HG02642 (cell line): Measurements from ENCODE around the gene ZNRF3.

Source experiments
- ATAC-seq: cut with Tn5 transposase; IDR thresholded peaks from one replicate; pipeline ENCODE4 v1.9.1; 2021; ENCODE audit warnings: mild to moderate bottlenecking; ENCODE audit not compliant: unreplicated experiment, poor library complexity

The ZNRF3 gene

DNA sequence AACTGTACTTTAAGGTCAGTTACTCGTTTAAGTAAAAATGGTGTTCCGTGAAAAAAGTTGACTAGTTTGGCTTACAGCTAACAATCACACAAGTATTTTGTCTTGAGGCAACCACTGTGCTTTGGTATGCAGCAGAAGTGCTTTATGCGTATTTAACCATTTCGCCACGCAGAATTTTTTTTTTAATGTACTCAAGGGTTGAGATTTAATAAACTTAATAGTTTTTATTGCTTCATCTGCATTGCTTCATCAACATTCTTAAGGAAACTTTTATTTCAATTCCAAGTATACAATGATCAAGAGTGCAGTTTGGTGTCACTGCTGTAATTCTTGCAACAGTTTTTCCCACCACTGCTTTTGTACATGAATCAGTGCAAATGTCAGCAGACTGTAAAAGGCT is 66.4 kb downstream of the ZNRF3 start:
- no peak for ATAC-seq

GRCh38 chr22:28950617-28951411 is 67.4 kb downstream of the ZNRF3 start:
- ATAC-seq: no peak

GRCh38 chr22:28951530-28951929 is 68.2 kb downstream of the ZNRF3 start:
- no peak for ATAC-seq

GRCh38 chr22:28951969-28952521 is 68.7 kb downstream of the ZNRF3 start:
- no peak for ATAC-seq

DNA sequence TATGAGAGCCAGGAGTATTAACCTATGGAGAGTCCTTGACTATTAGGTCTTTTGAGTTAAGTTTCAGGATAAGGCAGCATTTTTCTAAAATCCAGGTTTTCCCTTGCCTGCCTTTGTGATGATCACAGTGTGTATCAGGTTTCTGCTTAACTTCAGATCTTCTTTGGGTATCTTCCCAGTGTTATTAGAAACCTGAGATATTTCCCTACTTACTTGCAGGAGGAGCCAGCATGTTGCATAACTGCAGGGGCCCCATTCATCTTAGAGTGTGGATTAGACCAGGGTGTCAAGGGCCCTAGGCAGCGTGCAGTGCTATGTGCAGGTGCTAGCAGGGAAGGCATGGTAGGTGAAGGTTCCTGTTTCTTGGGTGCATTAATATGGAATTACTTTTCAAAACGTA is 69.5 kb downstream of the ZNRF3 start:
- ATAC-seq: no peak

DNA sequence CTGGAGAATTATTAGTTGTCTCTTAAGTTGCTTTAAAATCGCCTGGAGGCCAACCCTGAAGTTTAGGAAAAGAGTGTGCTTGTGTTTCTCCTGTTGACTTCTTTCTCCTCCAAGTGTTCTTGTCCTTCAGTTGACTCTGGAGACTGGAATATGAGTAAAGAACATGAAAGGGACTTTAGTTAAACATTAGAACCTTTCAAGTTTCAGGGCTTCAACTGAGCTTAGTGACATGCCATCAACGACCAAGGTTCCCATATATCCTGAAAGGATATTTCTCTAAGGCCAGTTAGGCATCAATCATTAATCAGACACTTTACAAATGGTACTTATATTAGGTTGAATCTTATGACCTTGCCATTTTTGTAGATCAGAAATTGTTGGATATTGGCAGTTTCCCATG is 70.0 kb downstream of the ZNRF3 start:
- no peak for ATAC-seq

- ATAC-seq: no peak
Measured at GRCh38 chr22:28953976-28954880, 70.9 kb downstream of the ZNRF3 start.

GRCh38 chr22:28955817-28956216 is 72.4 kb downstream of the ZNRF3 start:
- no peak for ATAC-seq

DNA sequence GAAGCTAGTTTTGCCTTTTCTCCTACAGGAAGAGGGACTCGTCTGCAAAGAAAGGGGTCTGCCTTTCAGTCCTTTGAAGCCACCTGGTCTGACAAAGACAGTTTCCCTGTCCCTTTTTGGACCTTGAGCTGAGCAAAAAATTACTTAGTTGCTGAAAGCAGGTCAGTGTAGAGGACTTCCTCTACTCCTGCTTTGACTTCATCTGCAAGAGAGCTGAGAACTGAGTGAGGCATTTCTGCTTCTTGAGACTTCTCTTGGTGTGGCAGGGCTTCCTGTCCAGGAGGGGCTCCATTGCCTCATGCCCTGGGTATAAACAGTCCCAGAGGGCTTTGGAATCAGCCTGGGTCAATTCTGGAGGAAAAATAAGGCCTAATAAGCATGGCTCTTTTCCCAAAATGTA is 73.1 kb downstream of the ZNRF3 start:
- no peak for ATAC-seq

DNA sequence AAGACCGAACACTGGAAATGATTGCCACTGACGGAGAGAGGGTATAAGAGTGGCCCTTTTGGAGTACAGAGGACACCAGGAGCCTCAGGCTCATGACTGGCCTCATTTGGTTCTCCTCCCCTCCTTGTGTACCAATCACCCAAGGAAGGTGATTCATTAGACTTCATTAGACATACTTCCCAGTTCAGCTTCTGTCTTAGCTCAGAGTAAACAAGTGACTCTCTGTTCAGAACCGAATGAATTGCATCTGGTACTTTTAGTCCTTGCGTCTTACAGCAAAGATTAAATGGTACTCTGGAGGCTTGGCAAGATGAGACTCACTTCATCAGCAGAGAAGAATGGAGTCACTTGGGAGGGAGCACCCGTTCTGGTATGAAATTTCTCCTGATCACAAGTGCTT is 75.2 kb downstream of the ZNRF3 start:
- ATAC-seq: no peak

GRCh38 chr22:28962042-28962554 is 78.7 kb downstream of the ZNRF3 start:
- ATAC-seq: no peak

DNA sequence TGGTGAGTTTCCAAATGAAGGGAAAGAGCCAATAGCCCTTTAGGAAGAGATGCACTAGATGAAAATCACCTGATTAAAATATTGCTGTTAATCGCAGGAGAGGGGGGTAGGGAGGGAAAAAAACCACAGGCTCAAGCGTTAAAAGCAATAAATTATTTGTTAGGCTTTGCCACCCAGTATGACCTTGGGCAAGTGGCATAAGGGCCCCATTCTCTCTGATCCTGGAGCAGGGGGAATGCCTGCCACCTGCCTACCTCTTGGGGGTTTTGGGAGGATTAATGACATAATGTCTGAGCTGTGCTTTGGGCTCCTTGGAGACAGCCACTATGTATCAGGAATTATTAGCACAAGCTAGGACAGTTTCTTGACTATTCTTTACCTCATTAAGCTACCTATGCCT is 80.0 kb downstream of the ZNRF3 start:
- ATAC-seq: no peak

DNA sequence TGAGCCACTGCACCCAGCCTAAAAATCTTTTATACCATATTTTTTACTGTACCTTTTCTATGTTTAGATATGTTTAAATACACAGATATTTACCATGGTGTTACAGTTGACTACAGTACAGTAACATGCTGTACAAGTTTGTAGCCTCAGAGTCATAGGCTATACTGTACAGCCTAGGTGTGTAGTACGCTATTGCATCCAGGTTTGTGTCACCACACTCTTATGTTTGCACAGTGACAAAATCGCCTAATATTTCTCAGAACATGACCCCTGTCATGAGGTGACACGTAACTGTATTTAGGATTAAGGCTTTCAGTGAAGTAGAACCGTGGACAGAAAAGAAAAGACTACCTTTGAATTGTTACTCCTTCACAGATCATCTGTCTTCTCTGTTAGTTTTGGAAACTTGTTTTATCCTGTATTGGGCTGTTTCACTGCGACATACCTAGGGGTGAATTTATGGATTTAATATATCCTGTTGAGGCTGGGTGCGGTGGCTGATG is 83.8 kb downstream of the ZNRF3 start:
- ATAC-seq: no peak

DNA sequence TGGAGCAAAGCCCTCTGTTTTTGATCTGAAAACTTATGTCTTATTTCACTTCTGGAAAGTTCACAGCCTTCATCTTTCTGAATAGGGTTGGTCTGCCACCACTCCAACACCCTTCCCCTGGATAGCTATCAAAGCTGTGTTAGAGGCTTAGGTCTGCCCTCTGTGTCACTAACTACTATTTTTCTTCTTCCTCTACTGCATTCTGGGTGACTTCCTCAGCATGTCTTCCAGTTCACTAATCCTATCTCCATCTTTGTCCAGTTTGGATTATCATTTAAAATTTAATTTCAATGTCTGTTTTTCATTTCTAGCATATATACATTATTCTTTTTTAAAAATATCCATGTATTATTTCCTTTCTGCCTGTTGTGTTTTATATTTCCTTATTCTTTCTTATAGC is 84.6 kb downstream of the ZNRF3 start:
- ATAC-seq: no peak

GRCh38 chr22:28969401-28970168 is 86.2 kb downstream of the ZNRF3 start:
- no peak for ATAC-seq

- no peak for ATAC-seq
Measured at GRCh38 chr22:28973352-28973751, 90.0 kb downstream of the ZNRF3 start.

DNA sequence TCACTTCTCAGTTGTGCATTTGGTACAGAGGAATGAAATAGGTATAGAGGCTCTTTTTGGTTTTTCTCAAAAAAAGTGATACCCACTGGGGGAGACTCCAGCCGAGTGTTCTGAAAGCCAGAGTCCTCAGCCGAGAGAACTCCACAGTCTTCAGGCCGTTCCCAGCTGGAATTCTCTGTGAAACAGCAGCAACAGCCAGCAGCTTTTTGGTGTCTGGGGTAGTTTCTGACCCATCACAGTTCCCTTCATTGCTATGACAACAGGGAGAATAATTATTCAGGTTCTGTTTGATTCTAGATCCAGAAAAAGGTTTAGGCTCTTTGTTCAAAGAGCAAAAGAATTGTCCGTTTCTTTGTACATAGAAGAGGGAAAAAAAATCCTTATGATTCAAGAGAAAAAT is 93.7 kb downstream of the ZNRF3 start:
- no peak for ATAC-seq

- no peak for ATAC-seq
Measured at GRCh38 chr22:28977481-28977971, 94.2 kb downstream of the ZNRF3 start.

DNA sequence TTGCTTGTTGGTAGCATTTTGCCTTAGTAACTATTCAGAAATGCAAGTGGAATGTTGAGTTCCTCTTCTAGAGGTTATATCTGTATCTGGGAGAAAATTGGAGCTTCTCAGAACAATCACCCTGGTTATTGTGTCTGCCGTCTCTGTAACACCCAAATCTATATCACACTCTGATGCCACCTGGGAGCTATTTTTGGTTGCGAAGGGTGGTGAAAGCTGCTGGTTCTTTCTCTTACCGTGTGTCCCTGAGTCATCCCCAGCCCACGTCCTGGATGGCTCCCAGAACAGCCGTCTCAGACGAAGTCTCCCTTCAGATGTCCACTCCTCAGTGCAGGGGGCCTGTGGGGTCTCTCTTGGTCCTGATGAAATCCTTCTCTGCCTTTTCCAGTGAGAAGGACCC is 94.8 kb downstream of the ZNRF3 start:
- ATAC-seq: no peak
